Ramos (cell line): ENCODE data around the gene SCMH1.

Experiments
- in situ Hi-C: fragments of 300-500 bp; cut with MboI; formaldehyde crosslinking; loops from one replicate; pipeline ENCODE4 v1.14.3; 2022; ENCODE audit warnings: low sequenced_read_pairs; ENCODE audit not compliant: unreplicated experiment

Gene SCMH1

GRCh38 chr1:41241749-41242341 is at the start of gene SCMH1:
Gene SCMH1 (minus strand): TSS chr1:41242306. CDS start chr1:41186133, 56,173 bp downstream.
- in situ Hi-C loops: no loop called here

GRCh38 chr1:41291195-41291594 is 49.1 kb upstream of the SCMH1 start:
- in situ Hi-C loops: no loop called here

- in situ Hi-C loops: no loop called here
Observed at GRCh38 chr1:41289196-41289595, 47.1 kb upstream of the SCMH1 start.

- in situ Hi-C loops: no loop called here
Observed at GRCh38 chr1:41286992-41287391, 44.9 kb upstream of the SCMH1 start.

- in situ Hi-C loops: no loop called here
Observed at GRCh38 chr1:41286486-41286885, 44.4 kb upstream of the SCMH1 start.

GRCh38 chr1:41285818-41286217 is 43.7 kb upstream of the SCMH1 start:
- in situ Hi-C loops: no loop called here

GRCh38 chr1:41284121-41284520 is 42.0 kb upstream of the SCMH1 start:
- in situ Hi-C loops: no loop called here

GRCh38 chr1:41282679-41283317 is 40.7 kb upstream of the SCMH1 start:
- in situ Hi-C loops: no loop called here

- in situ Hi-C loops: no loop called here
Observed at GRCh38 chr1:41281334-41281733, 39.2 kb upstream of the SCMH1 start.

GRCh38 chr1:41280202-41281032 is 38.3 kb upstream of the SCMH1 start:
- in situ Hi-C loops: no loop called here

GRCh38 chr1:41278076-41278475 is 36.0 kb upstream of the SCMH1 start:
- in situ Hi-C loops: no loop called here

- in situ Hi-C loops: no loop called here
Observed at GRCh38 chr1:41277371-41277975, 35.4 kb upstream of the SCMH1 start.

- in situ Hi-C loops: no loop called here
Observed at GRCh38 chr1:41275831-41276230, 33.7 kb upstream of the SCMH1 start.

- in situ Hi-C loops: no loop called here
Observed at GRCh38 chr1:41274752-41275545, 32.8 kb upstream of the SCMH1 start.

- in situ Hi-C loops: no loop called here
Observed at GRCh38 chr1:41272601-41273000, 30.5 kb upstream of the SCMH1 start.

- in situ Hi-C loops: loop anchor here (5.0 kb wide), 1 partner anchor 164 kb away; no protein-coding TSS in a partner anchor
Observed at GRCh38 chr1:41268154-41268770, 26.2 kb upstream of the SCMH1 start.

- in situ Hi-C loops: no loop called here
Observed at GRCh38 chr1:41261926-41262618, 20.0 kb upstream of the SCMH1 start.

GRCh38 chr1:41260768-41261167 is 18.7 kb upstream of the SCMH1 start:
- in situ Hi-C loops: no loop called here

- in situ Hi-C loops: no loop called here
Observed at GRCh38 chr1:41259221-41259620, 17.1 kb upstream of the SCMH1 start.
